Colonic mucosa (tissue), 4 donors: ENCODE data around the gene CORO6. TPM values are rescaled to one million over a fixed set of nuclear protein-coding genes. Genes with fewer than 3 reads are reported as not detected.

ENCODE experiments used
- DNase-seq: peaks from one replicate; pipeline ENCODE4 v3.0.0-alpha.2; 2020
- H3K27ac ChIP-seq: fragments of 200-600 bp; one replicate; pipeline ENCODE4 v1.8.0; 2021
- H3K27me3 ChIP-seq: fragments of 200-600 bp; one replicate; pipeline ENCODE4 v1.8.0; 2021
- H3K36me3 ChIP-seq: fragments of 200-600 bp; one replicate; pipeline ENCODE4 v1.8.0; 2021
- H3K4me1 ChIP-seq: fragments of 200-600 bp; one replicate; pipeline ENCODE4 v1.8.0; 2021; ENCODE audit warnings: mild to moderate bottlenecking
- H3K4me3 ChIP-seq: fragments of 200-600 bp; one replicate; pipeline ENCODE4 v1.8.0; 2021
- H3K9ac ChIP-seq, 2 donors: one replicate each; pipeline ENCODE4 v1.7.0; 2013; ENCODE audit warnings: control low read depth in 2 of 2, low read depth in 2 of 2, low read length in 2 of 2
- H3K9me3 ChIP-seq: fragments of 200-600 bp; one replicate; pipeline ENCODE4 v1.8.0; 2021
- intact Hi-C: fragments of 100-400 bp; cut with DNase I; formaldehyde crosslinking; loops from one replicate; pipeline ENCODE4 v1.14.1; 2022
- total RNA-seq, 2 donors: library from RNA; stranded (reverse); fragmentation: NEBNext Ultra II Directional in 1 of 2; extraction: Animal tissue kit (Norgen Biotek cat#: 25700) in 1 of 2; gene quantifications; one replicate each; pipeline ENCODE4 v1.2.1, GENCODE V29; 2021
- TF ChIP-seq, protein P1 (sequence below): fragments of 200-600 bp; IDR thresholded peaks from one replicate; pipeline ENCODE4 v1.8.0; 2022; ENCODE audit warnings: antibody characterized with exemption, mild to moderate bottlenecking
- donor health status: healthy.
- donor health status: DM: no; HTN: no; CAD: no.
- donor health status: DM: no; HTN: no; CAD: no.

The CORO6 gene
- total RNA-seq, 2 donors from 2014 or later = 0.62 to 2.5 TPM

DNA sequence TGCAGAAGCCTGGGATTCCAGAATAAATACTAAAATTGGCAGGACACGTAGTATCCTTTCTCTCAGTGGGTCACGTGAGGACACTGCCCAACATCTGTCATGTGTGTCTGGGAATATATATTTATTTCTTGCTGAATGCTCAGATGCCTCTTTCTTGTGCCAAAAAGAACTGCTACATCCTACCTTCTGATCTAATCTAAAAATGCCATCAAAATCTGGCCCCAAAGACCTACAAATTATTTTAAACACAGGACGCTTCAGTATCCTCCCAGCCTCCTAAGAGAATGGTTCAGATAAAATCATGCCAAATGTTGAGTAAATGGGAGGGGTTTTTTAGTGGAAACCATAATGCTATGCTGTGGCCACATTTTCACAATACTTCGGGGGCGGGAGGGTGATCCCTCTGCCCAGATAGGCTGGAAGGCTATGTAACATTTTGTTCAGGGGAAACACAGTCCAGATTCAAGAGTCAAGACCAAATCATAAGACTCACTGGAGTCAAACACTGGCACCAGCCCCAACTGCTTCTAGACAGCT is 22.9 kb upstream of the CORO6 start:
- Histone ChIP-seq H3K9ac (no peak overlapping the region), H3K27me3 (no peaks in the 10 kb centered on the region), H3K36me3 (peaks cover 3% of the 10 kb centered on the region), H3K27ac (no peak overlapping the region), H3K4me1 (no peaks in the 10 kb centered on the region), H3K9me3 (no peaks in the 10 kb centered on the region), H3K4me3 (no peak overlapping the region)
- TF ChIP-seq, protein P1, sequence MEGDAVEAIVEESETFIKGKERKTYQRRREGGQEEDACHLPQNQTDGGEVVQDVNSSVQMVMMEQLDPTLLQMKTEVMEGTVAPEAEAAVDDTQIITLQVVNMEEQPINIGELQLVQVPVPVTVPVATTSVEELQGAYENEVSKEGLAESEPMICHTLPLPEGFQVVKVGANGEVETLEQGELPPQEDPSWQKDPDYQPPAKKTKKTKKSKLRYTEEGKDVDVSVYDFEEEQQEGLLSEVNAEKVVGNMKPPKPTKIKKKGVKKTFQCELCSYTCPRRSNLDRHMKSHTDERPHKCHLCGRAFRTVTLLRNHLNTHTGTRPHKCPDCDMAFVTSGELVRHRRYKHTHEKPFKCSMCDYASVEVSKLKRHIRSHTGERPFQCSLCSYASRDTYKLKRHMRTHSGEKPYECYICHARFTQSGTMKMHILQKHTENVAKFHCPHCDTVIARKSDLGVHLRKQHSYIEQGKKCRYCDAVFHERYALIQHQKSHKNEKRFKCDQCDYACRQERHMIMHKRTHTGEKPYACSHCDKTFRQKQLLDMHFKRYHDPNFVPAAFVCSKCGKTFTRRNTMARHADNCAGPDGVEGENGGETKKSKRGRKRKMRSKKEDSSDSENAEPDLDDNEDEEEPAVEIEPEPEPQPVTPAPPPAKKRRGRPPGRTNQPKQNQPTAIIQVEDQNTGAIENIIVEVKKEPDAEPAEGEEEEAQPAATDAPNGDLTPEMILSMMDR = no peak
- intact Hi-C loops = no loop called here
- peak; percentile 35 for DNase-seq

DNA sequence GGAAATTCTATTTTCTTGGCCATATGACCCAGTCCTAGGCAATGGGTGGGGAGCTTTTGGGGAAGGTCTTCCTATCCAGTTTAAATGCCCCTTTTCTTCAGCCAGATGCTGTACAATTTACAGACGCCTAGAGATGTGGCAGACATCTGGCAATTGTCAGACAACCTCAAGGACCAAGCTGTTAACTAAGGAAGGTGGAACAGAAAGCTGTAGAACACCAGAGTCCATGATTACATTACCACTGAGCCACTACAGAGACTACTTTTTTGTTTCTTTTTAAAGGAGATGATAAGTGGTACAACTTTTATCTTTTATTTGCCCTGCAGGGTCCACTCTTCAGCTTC is 21.1 kb upstream of the CORO6 start:
- H3K9me3 ChIP-seq = no peaks in the 10 kb centered on the region
- peaks cover 3% of the 10 kb centered on the region for H3K36me3 ChIP-seq
- no peaks in the 10 kb centered on the region for H3K27me3 ChIP-seq
- intact Hi-C loops = loop anchor here (5.0 kb wide), 1 partner anchor 134 kb away; no protein-coding TSS in a partner anchor
- DNase-seq = no peak
- no peaks in the 10 kb centered on the region for H3K4me1 ChIP-seq
- no peak overlapping the region for H3K27ac ChIP-seq
- no peak overlapping the region for H3K4me3 ChIP-seq
- TF ChIP-seq, protein P1 = no peak
- no peak overlapping the region for H3K9ac ChIP-seq

DNA sequence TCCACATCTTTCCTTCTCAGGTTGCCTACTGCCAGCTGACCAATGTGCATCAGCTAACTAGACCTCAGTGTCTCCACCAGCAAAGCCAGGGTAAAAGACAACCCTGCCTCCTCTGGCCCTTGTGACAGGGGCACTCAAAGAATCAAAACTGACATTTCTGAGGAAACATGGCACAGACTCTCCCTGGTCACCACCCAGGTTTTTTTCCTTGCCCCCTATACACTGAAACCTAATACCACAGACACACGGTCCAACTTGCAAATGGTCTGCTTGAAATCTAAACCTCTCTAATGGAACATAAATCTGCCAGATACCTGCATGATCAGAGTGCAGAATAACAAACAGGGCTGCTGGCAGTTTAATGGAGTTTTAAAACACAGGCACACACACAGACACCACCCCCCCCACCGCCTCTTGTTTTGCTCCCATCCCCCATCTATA is 19.5 kb upstream of the CORO6 start:
- H3K9me3 ChIP-seq = no peaks in the 10 kb centered on the region
- no peak overlapping the region for H3K4me3 ChIP-seq
- H3K36me3 ChIP-seq = no peaks in the 10 kb centered on the region
- TF ChIP-seq, protein P1 = no peak
- H3K9ac ChIP-seq = no peak overlapping the region
- no peaks in the 10 kb centered on the region for H3K4me1 ChIP-seq
- no peaks in the 10 kb centered on the region for H3K27me3 ChIP-seq
- H3K27ac ChIP-seq = no peak overlapping the region
- no peak for DNase-seq
- intact Hi-C loops = loop anchor here (5.0 kb wide), 1 partner anchor 135 kb away; no protein-coding TSS in a partner anchor

DNA sequence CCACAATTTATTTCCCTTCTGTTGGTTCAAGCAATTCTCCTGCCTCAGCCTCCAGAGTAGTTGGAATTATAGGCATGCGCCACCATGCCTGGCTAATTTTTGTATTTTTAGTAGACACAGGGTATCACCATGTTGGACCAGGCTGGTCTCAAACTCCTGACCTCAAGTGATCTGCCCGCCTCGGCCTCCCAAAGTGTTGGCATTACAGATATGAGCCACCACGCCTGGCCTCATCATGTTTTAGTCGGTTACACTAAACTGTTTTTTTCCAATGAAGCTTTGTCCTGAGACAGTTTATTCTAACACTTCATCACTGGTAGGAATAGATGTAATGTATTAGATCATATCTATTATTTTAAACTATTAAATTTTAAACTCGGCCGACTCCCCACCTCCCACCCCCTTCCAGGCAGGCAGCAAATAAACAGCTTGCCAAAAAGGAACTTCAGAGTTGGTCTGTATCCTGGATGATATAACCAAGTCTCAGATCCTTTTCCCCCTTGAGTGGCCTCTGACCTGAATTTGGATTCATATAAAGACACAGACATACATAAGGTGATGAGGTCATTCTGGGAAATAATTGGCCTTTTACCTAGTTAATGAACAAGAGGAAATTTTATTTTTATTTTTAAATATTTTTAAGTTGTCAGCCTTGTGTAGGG is 18.4 kb upstream of the CORO6 start:
- H3K4me3 ChIP-seq = no peak overlapping the region
- H3K4me1 ChIP-seq = no peaks in the 10 kb centered on the region
- no peak overlapping the region for H3K9ac ChIP-seq
- no peaks in the 10 kb centered on the region for H3K27me3 ChIP-seq
- peaks cover 1% of the 10 kb centered on the region for H3K36me3 ChIP-seq
- intact Hi-C loops = loop anchor here (5.0 kb wide), 1 partner anchor 136 kb away; no protein-coding TSS in a partner anchor
- DNase-seq = no peak
- H3K27ac ChIP-seq = no peak overlapping the region
- TF ChIP-seq, protein P1 = no peak
- no peaks in the 10 kb centered on the region for H3K9me3 ChIP-seq

GRCh38 chr17:29640413-29640812 is 17.7 kb upstream of the CORO6 start:
- H3K27me3 ChIP-seq = no peaks in the 10 kb centered on the region
- H3K4me3 ChIP-seq = no peak overlapping the region
- H3K9me3 ChIP-seq = no peaks in the 10 kb centered on the region
- no peaks in the 10 kb centered on the region for H3K4me1 ChIP-seq
- intact Hi-C loops = loop anchor here (5.0 kb wide), 1 partner anchor 137 kb away; no protein-coding TSS in a partner anchor
- TF ChIP-seq, protein P1 = no peak
- no peak for DNase-seq
- H3K9ac ChIP-seq = no peak overlapping the region
- H3K27ac ChIP-seq = no peak overlapping the region
- H3K36me3 ChIP-seq = peaks cover 4% of the 10 kb centered on the region
